Measurements from ENCODE around the gene NFKBIB. TPM values are rescaled to one million over a fixed set of nuclear protein-coding genes. Genes with fewer than 3 reads are reported as not detected.

NFKBIB gene
- polyA plus RNA-seq, 1 donor from 2014 or later, result 21.4 TPM

GRCh38 chr19:38958301-38958700 lies 58.5 kb downstream of the NFKBIB start:
- Histone ChIP-seq H3K4me2 (ENCODE audit: low read length) (no peak overlapping the region), H3K4me3 (ENCODE audit: low read length) (no peak overlapping the region), H3K9me2 (ENCODE audit: insufficient read depth, low read length) (no peaks in the 10 kb centered on the region), H2AFZ (ENCODE audit: low read depth, low read length) (no peak overlapping the region), H3K27ac (ENCODE audit: low read length) (no peak overlapping the region), H3F3A (ENCODE audit: insufficient read depth, low read length, poor library complexity, severe bottlenecking) (no peaks in the 10 kb centered on the region), H3K27me3 (ENCODE audit: insufficient read depth, low read depth, low read length) (no peaks in the 10 kb centered on the region), H3K9me3 (ENCODE audit: low read length) (no peaks in the 10 kb centered on the region), H3K79me2 (replicated peaks; ENCODE audit: insufficient read depth, low read length) (no peaks in the 10 kb centered on the region), H3K36me3 (ENCODE audit: insufficient read depth, low read length) (no peaks in the 10 kb centered on the region), H4K20me1 (ENCODE audit: insufficient read depth) (no peaks in the 10 kb centered on the region), H3K9ac (ENCODE audit: low read length) (no peak overlapping the region)
- TF ChIP-seq TAF1 (IDR thresholded peaks at IDR 0.05; ENCODE audit: low read depth) (no peak), POLR2AphosphoS5 (IDR thresholded peaks at IDR 0.05) (no peak), EP300 (conservative IDR thresholded peaks at IDR 0.05; ENCODE audit: poor library complexity, severe bottlenecking) (no peak), SMC3 (conservative IDR thresholded peaks at IDR 0.05; ENCODE audit: poor library complexity) (no peak), REST (IDR thresholded peaks at IDR 0.05; ENCODE audit: borderline replicate concordance) (no peak), EZH2 (IDR thresholded peaks at IDR 0.05; ENCODE audit: borderline replicate concordance, insufficient read depth, low read length, poor library complexity, severe bottlenecking) (no peak), CTCF (IDR thresholded peaks at IDR 0.05; ENCODE audit: poor library complexity, severe bottlenecking) (no peak), MXI1 (conservative IDR thresholded peaks at IDR 0.05; ENCODE audit: poor library complexity, severe bottlenecking) (no peak), RAD21 (conservative IDR thresholded peaks at IDR 0.05) (no peak)

Other genes starting within 250 kb of the NFKBIB start
- not detected in 2 replicates for gene CAPN12, start 155.5 kb upstream of the NFKBIB start, polyA plus RNA-seq
- gene LGALS7, start 126.5 kb upstream of the NFKBIB start, polyA plus RNA-seq, result not detected in 2 replicates
- gene LGALS7B, start 110.8 kb upstream of the NFKBIB start, polyA plus RNA-seq, result not detected in 2 replicates
- 1.2 and 1.3 TPM in 2 replicates for gene LGALS4, start 87.0 kb upstream of the NFKBIB start, polyA plus RNA-seq
- gene ECH1, start 68.2 kb upstream of the NFKBIB start, polyA plus RNA-seq, result 38.4 and 42.2 TPM in 2 replicates
- gene HNRNPL, start 50.0 kb upstream of the NFKBIB start, polyA plus RNA-seq, result 315 and 331 TPM in 2 replicates
- gene RINL, start 21.7 kb upstream of the NFKBIB start, polyA plus RNA-seq, result 0.66 and 0.77 TPM in 2 replicates
- 102 and 117 TPM in 2 replicates for gene SIRT2, start 351 bp upstream of the NFKBIB start, polyA plus RNA-seq
- 2.3 and 2.5 TPM in 2 replicates for gene CCER2, start 12.2 kb downstream of the NFKBIB start, polyA plus RNA-seq
- gene SARS2, start 30.8 kb downstream of the NFKBIB start, polyA plus RNA-seq, result 14.6 and 19.4 TPM in 2 replicates
- 30.0 and 40.3 TPM in 2 replicates for gene MRPS12, start 31.0 kb downstream of the NFKBIB start, polyA plus RNA-seq
- not detected in 2 replicates for gene FBXO17, start 75.8 kb downstream of the NFKBIB start, polyA plus RNA-seq
- gene FBXO27, start 132.6 kb downstream of the NFKBIB start, polyA plus RNA-seq, result 2.7 and 6.2 TPM in 2 replicates
- gene ACP7, start 184.4 kb downstream of the NFKBIB start, polyA plus RNA-seq, result not detected in 2 replicates
- gene PAK4, start 225.8 kb downstream of the NFKBIB start, polyA plus RNA-seq, result 5.4 and 7.2 TPM in 2 replicates